ENCODE results near the gene OR5B2. TPM values are rescaled to one million over a fixed set of nuclear protein-coding genes. Genes with fewer than 3 reads are reported as not detected.

Gene OR5B2
- total RNA-seq, 1 donor from 2014 or later, result not detected

DNA sequence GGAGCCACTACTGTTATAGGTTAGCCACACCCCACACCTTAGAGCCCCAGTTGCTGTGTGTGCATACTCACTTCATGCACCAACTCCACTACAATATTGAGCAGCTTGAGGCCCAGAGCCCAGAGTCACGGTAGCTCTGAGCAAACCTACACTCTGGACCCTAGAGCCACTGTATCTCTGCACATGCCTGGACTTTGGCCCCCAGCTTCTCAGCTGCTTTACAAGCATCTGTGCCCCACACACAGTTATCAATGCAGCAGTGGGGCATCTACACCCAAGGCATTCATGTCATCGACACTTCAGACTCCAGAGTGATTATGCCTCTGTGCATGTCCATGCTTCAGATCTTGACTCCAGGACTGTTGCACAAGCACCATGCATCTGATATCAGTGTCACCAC lies 16.4 kb upstream of the OR5B2 start:
- H3K27me3 Mint-ChIP-seq (ENCODE audit: low read depth), result no peaks in the 10 kb centered on the region
- H3K9me3 Mint-ChIP-seq, result peaks cover 12% of the 10 kb centered on the region
- TF ChIP-seq, protein P1, sequence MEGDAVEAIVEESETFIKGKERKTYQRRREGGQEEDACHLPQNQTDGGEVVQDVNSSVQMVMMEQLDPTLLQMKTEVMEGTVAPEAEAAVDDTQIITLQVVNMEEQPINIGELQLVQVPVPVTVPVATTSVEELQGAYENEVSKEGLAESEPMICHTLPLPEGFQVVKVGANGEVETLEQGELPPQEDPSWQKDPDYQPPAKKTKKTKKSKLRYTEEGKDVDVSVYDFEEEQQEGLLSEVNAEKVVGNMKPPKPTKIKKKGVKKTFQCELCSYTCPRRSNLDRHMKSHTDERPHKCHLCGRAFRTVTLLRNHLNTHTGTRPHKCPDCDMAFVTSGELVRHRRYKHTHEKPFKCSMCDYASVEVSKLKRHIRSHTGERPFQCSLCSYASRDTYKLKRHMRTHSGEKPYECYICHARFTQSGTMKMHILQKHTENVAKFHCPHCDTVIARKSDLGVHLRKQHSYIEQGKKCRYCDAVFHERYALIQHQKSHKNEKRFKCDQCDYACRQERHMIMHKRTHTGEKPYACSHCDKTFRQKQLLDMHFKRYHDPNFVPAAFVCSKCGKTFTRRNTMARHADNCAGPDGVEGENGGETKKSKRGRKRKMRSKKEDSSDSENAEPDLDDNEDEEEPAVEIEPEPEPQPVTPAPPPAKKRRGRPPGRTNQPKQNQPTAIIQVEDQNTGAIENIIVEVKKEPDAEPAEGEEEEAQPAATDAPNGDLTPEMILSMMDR (conservative IDR thresholded peaks at IDR 0.05), result no peak
- DNase-seq (ENCODE audit: low read depth, low spot score), result no peak
- H3K27ac Mint-ChIP-seq (ENCODE audit: unreplicated experiment), result no peak overlapping the region
- H3K4me3 Mint-ChIP-seq, result no peak overlapping the region
- peaks cover 3% of the 10 kb centered on the region for H3K36me3 Mint-ChIP-seq (ENCODE audit: low read depth)
- no peaks in the 10 kb centered on the region for H3K4me1 Mint-ChIP-seq

DNA sequence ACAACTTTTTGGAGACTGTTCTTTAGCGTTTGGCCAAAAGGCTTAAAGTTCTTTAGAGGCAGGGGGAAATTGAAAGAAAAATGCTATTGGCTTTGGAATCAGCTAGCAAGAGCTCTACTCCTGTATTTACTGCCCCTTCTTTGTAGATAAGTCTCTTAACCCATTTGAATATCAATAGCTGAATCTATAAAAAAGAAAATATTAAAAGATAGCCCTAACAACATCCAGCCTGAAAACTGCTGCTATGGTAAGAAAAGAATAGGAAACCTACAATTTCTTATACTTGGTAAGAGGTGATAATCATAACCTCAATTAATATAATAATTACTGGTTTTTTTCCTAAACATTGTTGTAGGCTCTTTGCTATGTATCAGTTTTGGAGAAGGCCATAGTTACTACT lies 14.2 kb upstream of the OR5B2 start, which contains the start of gene OR5B12:
Gene OR5B12, minus strand, starts transcription at position 101 of the 400 bp plus-strand sequence. CDS start 2,085 bp downstream, outside the sequence.
- Mint-ChIP-seq H3K36me3 (ENCODE audit: low read depth) (peaks cover 3% of the 10 kb centered on the region), H3K27me3 (ENCODE audit: low read depth) (no peaks in the 10 kb centered on the region), H3K4me1 (no peaks in the 10 kb centered on the region), H3K9me3 (peaks cover 7% of the 10 kb centered on the region), H3K4me3 (no peak within 1 kb of the TSS), H3K27ac (ENCODE audit: unreplicated experiment) (no peak within 1 kb of the TSS)
- DNase-seq (ENCODE audit: low read depth, low spot score), result no peak
- TF ChIP-seq, protein P1 (conservative IDR thresholded peaks at IDR 0.05), result no peak

DNA sequence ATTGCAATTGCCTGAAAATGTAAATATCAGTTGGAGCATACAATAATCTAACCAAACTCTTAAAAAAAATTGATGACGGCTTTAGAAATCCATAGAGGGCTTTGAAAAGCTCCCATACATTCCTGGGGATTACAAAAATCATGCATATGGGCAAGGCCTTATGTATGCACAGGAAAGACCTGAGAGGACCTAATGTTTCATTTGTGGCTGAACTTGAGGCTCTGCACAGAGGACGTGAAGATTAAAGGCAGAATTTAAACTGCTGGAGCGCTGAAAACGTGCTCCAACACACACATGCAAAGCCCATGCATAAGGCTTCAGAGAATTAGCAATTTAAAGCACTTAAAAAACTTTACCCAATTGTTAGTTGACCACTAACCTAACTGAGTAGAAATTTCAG lies 10.6 kb upstream of the OR5B2 start:
- Mint-ChIP-seq H3K4me1 (no peaks in the 10 kb centered on the region), H3K27ac (ENCODE audit: unreplicated experiment) (no peak overlapping the region), H3K9me3 (peaks cover 9% of the 10 kb centered on the region), H3K4me3 (no peak overlapping the region), H3K36me3 (ENCODE audit: low read depth) (no peaks in the 10 kb centered on the region), H3K27me3 (ENCODE audit: low read depth) (no peaks in the 10 kb centered on the region)
- no peak for DNase-seq (ENCODE audit: low read depth, low spot score)
- TF ChIP-seq, protein P1 (conservative IDR thresholded peaks at IDR 0.05), result no peak

DNA sequence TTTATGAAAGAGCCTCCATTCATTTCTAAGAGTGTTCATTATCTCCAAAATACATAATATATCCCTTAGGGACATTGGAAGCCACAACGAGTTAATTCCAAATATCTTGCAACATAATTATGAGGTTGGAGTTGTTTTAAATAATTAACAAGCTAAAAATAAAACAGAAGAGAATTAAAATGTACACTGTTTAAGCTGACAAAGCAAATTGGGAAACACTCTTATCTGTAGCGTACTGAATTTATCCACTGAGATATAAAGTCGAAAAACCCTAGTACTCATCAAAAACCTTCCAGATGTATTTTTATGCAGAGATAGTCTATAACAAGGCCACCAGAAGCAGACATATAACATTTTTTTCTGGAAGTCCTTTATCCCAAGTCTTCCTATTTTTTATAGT lies 6.3 kb upstream of the OR5B2 start:
- Mint-ChIP-seq H3K27ac (ENCODE audit: unreplicated experiment) (no peak overlapping the region), H3K4me1 (no peaks in the 10 kb centered on the region), H3K9me3 (peaks cover 14% of the 10 kb centered on the region), H3K4me3 (no peak overlapping the region), H3K27me3 (ENCODE audit: low read depth) (no peaks in the 10 kb centered on the region), H3K36me3 (ENCODE audit: low read depth) (no peaks in the 10 kb centered on the region)
- TF ChIP-seq, protein P1 (conservative IDR thresholded peaks at IDR 0.05), result no peak
- DNase-seq (ENCODE audit: low read depth, low spot score), result no peak

DNA sequence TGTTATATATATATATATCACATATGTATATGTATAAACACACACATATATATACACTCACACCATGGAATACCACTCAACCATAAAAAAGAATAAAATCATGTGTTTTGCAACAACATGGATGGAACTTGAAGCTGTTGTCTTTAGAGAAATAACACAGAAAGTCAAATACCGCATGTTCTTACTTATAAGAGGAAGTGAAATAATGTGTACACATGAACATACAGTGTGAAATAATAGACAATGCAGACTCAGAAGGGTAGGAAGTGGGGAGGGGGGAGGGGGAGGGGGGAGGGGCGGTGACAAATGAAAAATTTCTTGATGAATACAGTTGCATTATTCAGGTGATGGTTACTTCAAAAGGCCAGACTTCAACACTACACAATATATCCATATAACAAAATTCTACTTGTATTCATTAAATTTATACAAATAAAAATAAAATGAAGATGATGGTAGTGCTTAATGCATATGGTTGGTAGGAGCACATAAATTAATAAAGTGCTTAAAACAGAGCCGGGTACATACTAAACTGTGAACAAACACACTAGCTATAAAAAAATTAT lies 5.8 kb upstream of the OR5B2 start:
- Mint-ChIP-seq H3K4me1 (no peaks in the 10 kb centered on the region), H3K4me3 (no peak overlapping the region), H3K27me3 (ENCODE audit: low read depth) (no peaks in the 10 kb centered on the region), H3K36me3 (ENCODE audit: low read depth) (no peaks in the 10 kb centered on the region), H3K9me3 (peaks cover 13% of the 10 kb centered on the region), H3K27ac (ENCODE audit: unreplicated experiment) (no peak overlapping the region)
- no peak for DNase-seq (ENCODE audit: low read depth, low spot score)
- TF ChIP-seq, protein P1 (conservative IDR thresholded peaks at IDR 0.05), result no peak
